Adipocyte (in vitro differentiated cells): ENCODE data around the gene DCAF11.

Experiments
- DNase-seq: peaks from one replicate; pipeline ENCODE4 v3.0.0-alpha.2; 2015; ENCODE audit warnings: low read depth
- H3K27me3 ChIP-seq: replicated peaks from 2 replicates; pipeline ENCODE4 v1.7.0; 2013; ENCODE audit warnings: mild to moderate bottlenecking, low read length, moderate library complexity; ENCODE audit not compliant: control insufficient read depth, insufficient read depth
- H3K36me3 ChIP-seq: 2 replicates; pipeline ENCODE4 v1.7.0; 2013; ENCODE audit warnings: low read length, mild to moderate bottlenecking, moderate library complexity; ENCODE audit not compliant: control insufficient read depth, insufficient read depth, severe bottlenecking
- H3K4me1 ChIP-seq: 2 replicates; pipeline ENCODE4 v1.7.0; 2013; ENCODE audit warnings: mild to moderate bottlenecking, low read length, moderate library complexity; ENCODE audit not compliant: control insufficient read depth, insufficient read depth
- H3K4me3 ChIP-seq: 2 replicates; pipeline ENCODE4 v1.7.0; 2013; ENCODE audit warnings: mild to moderate bottlenecking, low read length, moderate library complexity
- H3K9ac ChIP-seq: 2 replicates; pipeline ENCODE4 v1.7.0; 2013; ENCODE audit warnings: mild to moderate bottlenecking, low read length, moderate library complexity
- H3K9me3 ChIP-seq: 2 replicates; pipeline ENCODE4 v1.7.0; 2013; ENCODE audit warnings: mild to moderate bottlenecking, low read length, moderate library complexity; ENCODE audit not compliant: control insufficient read depth

DCAF11 gene

GRCh38 chr14:24071836-24072430 is 42.6 kb upstream of the DCAF11 start:
- H3K9ac ChIP-seq, result no peak overlapping the region
- H3K36me3 ChIP-seq, result no peaks in the 10 kb centered on the region
- peaks cover 78% of the 10 kb centered on the region for H3K27me3 ChIP-seq
- no peak for DNase-seq
- H3K4me1 ChIP-seq, result no peaks in the 10 kb centered on the region
- H3K4me3 ChIP-seq, result no peak overlapping the region
- no peaks in the 10 kb centered on the region for H3K9me3 ChIP-seq

- H3K4me1 ChIP-seq, result no peaks in the 10 kb centered on the region
- H3K4me3 ChIP-seq, result no peak overlapping the region
- no peaks in the 10 kb centered on the region for H3K36me3 ChIP-seq
- peaks cover 82% of the 10 kb centered on the region for H3K27me3 ChIP-seq
- no peaks in the 10 kb centered on the region for H3K9me3 ChIP-seq
- H3K9ac ChIP-seq, result no peak overlapping the region
- DNase-seq, result no peak
Observed at GRCh38 chr14:24072436-24072835, 42.1 kb upstream of the DCAF11 start.

GRCh38 chr14:24072881-24073877 is 41.4 kb upstream of the DCAF11 start:
- H3K36me3 ChIP-seq, result no peaks in the 10 kb centered on the region
- no peaks in the 10 kb centered on the region for H3K4me1 ChIP-seq
- H3K27me3 ChIP-seq, result peaks cover 84% of the 10 kb centered on the region
- no peak overlapping the region for H3K9ac ChIP-seq
- H3K9me3 ChIP-seq, result no peaks in the 10 kb centered on the region
- no peak for DNase-seq
- no peak overlapping the region for H3K4me3 ChIP-seq

GRCh38 chr14:24074625-24075484 is 39.7 kb upstream of the DCAF11 start:
- Histone ChIP-seq H3K4me3 (no peak overlapping the region), H3K4me1 (no peaks in the 10 kb centered on the region), H3K27me3 (peaks cover 90% of the 10 kb centered on the region), H3K9me3 (no peaks in the 10 kb centered on the region), H3K9ac (no peak overlapping the region), H3K36me3 (no peaks in the 10 kb centered on the region)
- DNase-seq, result no peak

GRCh38 chr14:24075485-24076301 is 38.9 kb upstream of the DCAF11 start:
- H3K27me3 ChIP-seq, result peaks cover 90% of the 10 kb centered on the region

GRCh38 chr14:24076302-24076601 is 38.3 kb upstream of the DCAF11 start:
- Histone ChIP-seq H3K9me3 (no peaks in the 10 kb centered on the region), H3K4me1 (peaks cover 8% of the 10 kb centered on the region), H3K36me3 (no peaks in the 10 kb centered on the region), H3K4me3 (no peak overlapping the region), H3K27me3 (peaks cover 87% of the 10 kb centered on the region), H3K9ac (no peak overlapping the region)
- DNase-seq, result no peak

More at GRCh38 chr14:24075485-24076301, 38.9 kb upstream of the DCAF11 start:
- Histone ChIP-seq H3K9ac (no peak overlapping the region), H3K4me1 (peaks cover 3% of the 10 kb centered on the region), H3K9me3 (no peaks in the 10 kb centered on the region), H3K4me3 (no peak overlapping the region), H3K36me3 (no peaks in the 10 kb centered on the region)
- DNase-seq, result no peak

- no peaks in the 10 kb centered on the region for H3K9me3 ChIP-seq
- H3K4me1 ChIP-seq, result peaks cover 8% of the 10 kb centered on the region
- H3K4me3 ChIP-seq, result no peak overlapping the region
- H3K9ac ChIP-seq, result no peak overlapping the region
- no peak for DNase-seq
- no peaks in the 10 kb centered on the region for H3K36me3 ChIP-seq
- peaks cover 86% of the 10 kb centered on the region for H3K27me3 ChIP-seq
Observed at GRCh38 chr14:24077086-24077485, 37.5 kb upstream of the DCAF11 start.

- no peak for DNase-seq
- H3K27me3 ChIP-seq, result peaks cover 85% of the 10 kb centered on the region
- no peaks in the 10 kb centered on the region for H3K36me3 ChIP-seq
- no peak overlapping the region for H3K4me3 ChIP-seq
- peaks cover 8% of the 10 kb centered on the region for H3K4me1 ChIP-seq
- H3K9me3 ChIP-seq, result no peaks in the 10 kb centered on the region
- H3K9ac ChIP-seq, result no peak overlapping the region
Observed at GRCh38 chr14:24078146-24078545, 36.4 kb upstream of the DCAF11 start.

GRCh38 chr14:24079491-24080141 is 35.0 kb upstream of the DCAF11 start:
- H3K9ac ChIP-seq, result no peak overlapping the region
- no peak overlapping the region for H3K4me3 ChIP-seq
- H3K36me3 ChIP-seq, result no peaks in the 10 kb centered on the region
- H3K4me1 ChIP-seq, result peaks cover 8% of the 10 kb centered on the region
- H3K27me3 ChIP-seq, result peaks cover 79% of the 10 kb centered on the region
- DNase-seq, result no peak
- H3K9me3 ChIP-seq, result no peaks in the 10 kb centered on the region

- H3K9me3 ChIP-seq, result no peaks in the 10 kb centered on the region
- H3K36me3 ChIP-seq, result no peaks in the 10 kb centered on the region
- no peak for DNase-seq
- H3K4me1 ChIP-seq, result peaks cover 8% of the 10 kb centered on the region
- H3K4me3 ChIP-seq, result no peak overlapping the region
- no peak overlapping the region for H3K9ac ChIP-seq
- H3K27me3 ChIP-seq, result peaks cover 74% of the 10 kb centered on the region
Observed at GRCh38 chr14:24080142-24080530, 34.4 kb upstream of the DCAF11 start.
